GM23338 (cell line): ENCODE results near the gene BTBD9.

Experiments used
- CTCF ChIP-seq, 2 experiments: fragments of 200-600 bp in 1 of 2; sonication (generic) in 1 of 2; conservative IDR thresholded peaks; 2 replicates each; pipeline versions ENCODE4 v1.5.1 to v1.6.1; 2016 to 2017; ENCODE audit warnings: antibody characterized with exemption in 2 of 2, low read depth in 2 of 2, mild to moderate bottlenecking in 2 of 2, moderate library complexity in 1 of 2
- EZH2 ChIP-seq: fragments of 200-600 bp; sonication (generic); IDR thresholded peaks from one replicate; pipeline ENCODE4 v1.8.0; 2017; ENCODE audit warnings: antibody characterized with exemption, mild to moderate bottlenecking, low read depth; ENCODE audit not compliant: unreplicated experiment
- EZH2phosphoT487 ChIP-seq: fragments of 200-600 bp; sonication (generic); IDR thresholded peaks from one replicate; pipeline ENCODE4 v1.8.1; 2018; ENCODE audit warnings: antibody characterized with exemption; ENCODE audit not compliant: unreplicated experiment
- POLR2AphosphoS5 ChIP-seq: IDR thresholded peaks from 2 replicates; pipeline ENCODE4 v1.6.1; 2016; ENCODE audit warnings: antibody characterized with exemption, low read depth
- REST ChIP-seq: IDR thresholded peaks from one replicate; pipeline ENCODE4 v1.6.1; 2018; ENCODE audit warnings: antibody characterized with exemption; ENCODE audit not compliant: unreplicated experiment
- ZNF114 ChIP-seq: fragments of 250-450 bp; sonication (Bioruptor Pico); IDR thresholded peaks from 2 replicates; pipeline ENCODE4 v1.5.0; 2020; ENCODE audit warnings: mild to moderate bottlenecking, moderate library complexity

- TF ChIP-seq POLR2AphosphoS5 (no peak), EZH2 (no peak), CTCF (conservative IDR thresholded peaks at IDR 0.05; ENCODE audit: low read depth in 2 of 2) (no peak), EZH2phosphoT487 (no peak), REST (no peak), ZNF114 (CRISPR knock-in tag) (no peak)
Observed at GRCh38 chr6:38161331-38161730, 478.4 kb downstream of the BTBD9 start.
